ENCODE data around the gene FGFR3. TPM values are rescaled to one million over a fixed set of nuclear protein-coding genes. Genes with fewer than 3 reads are reported as not detected.
"Not testable (repeated sequence)": the region's sequence is repeated elsewhere in the genome, so short reads cannot be mapped to it uniquely, and the experiment has no call there.

The FGFR3 gene
- total RNA-seq, 4 donors from 2014 or later, result 0.78 to 5.1 (median 1.6) TPM

GRCh38 chr4:1831331-1831730, 38.2 kb downstream of the FGFR3 start:
- WGBS, 2 donors, result 97 to 98% methylated on average over 5 to 7 of the region's 8 CpGs
- DNase-seq, result no peak
- peaks cover 26 to 31% of the 10 kb centered on the region in 2 donors for H3K4me1 ChIP-seq
- H3K27ac ChIP-seq, result no peak overlapping the region
- intact Hi-C loops (cut with DNase I), result no loop called here
- no peaks in the 10 kb centered on the region for H3K27me3 ChIP-seq
- H3K36me3 ChIP-seq, result peaks cover 20% of the 10 kb centered on the region in 2 donors
- TF ChIP-seq POLR2A (IDR thresholded peaks at IDR 0.05), result no peak
- no peak for TF ChIP-seq CTCF (IDR thresholded peaks at IDR 0.05)
- no peaks in the 10 kb centered on the region for H3K9me3 ChIP-seq
- no peak overlapping the region for H3K4me3 ChIP-seq (replicated peaks in 1 of 3)

- Histone ChIP-seq H3K27me3 (no peaks in the 10 kb centered on the region), H3K4me1 (peaks cover 26 to 31% of the 10 kb centered on the region in 2 donors), H3K27ac (no peak overlapping the region), H3K4me3 (replicated peaks in 1 of 3) (no peak overlapping the region), H3K9me3 (no peaks in the 10 kb centered on the region), H3K36me3 (peaks cover 21% of the 10 kb centered on the region in 2 donors)
- TF ChIP-seq POLR2A (IDR thresholded peaks at IDR 0.05) (no peak), CTCF (IDR thresholded peaks at IDR 0.05) (no peak)
- 87 to 91% methylated on average over 18 of the region's 18 CpGs for WGBS, 2 donors
- DNase-seq, result no peak
- intact Hi-C loops (cut with DNase I), result no loop called here
These were observed 39.6 kb downstream of the FGFR3 start for GRCh38 chr4:1832690-1833089.

- Histone ChIP-seq H3K4me3 (replicated peaks in 1 of 3) (no peak overlapping the region), H3K27me3 (no peaks in the 10 kb centered on the region), H3K4me1 (peaks cover 26 to 31% of the 10 kb centered on the region in 2 donors), H3K27ac (peak overlapping the region in 2 of 3 donors; percentile 27 to 82), H3K9me3 (no peaks in the 10 kb centered on the region), H3K36me3 (peaks cover 28 to 29% of the 10 kb centered on the region in 2 donors)
- 82 to 91% methylated on average over 12 of the region's 14 CpGs for WGBS, 2 donors
- intact Hi-C loops (cut with DNase I), result no loop called here
- DNase-seq, result no peak
- TF ChIP-seq POLR2A (IDR thresholded peaks at IDR 0.05), result no peak
- no peak for TF ChIP-seq CTCF (IDR thresholded peaks at IDR 0.05)
These were observed 40.4 kb downstream of the FGFR3 start for GRCh38 chr4:1833307-1834046.

- no peaks in the 10 kb centered on the region for H3K27me3 ChIP-seq
- WGBS, 2 donors, result 55 to 68% methylated on average over 18 to 19 of the region's 21 CpGs
- DNase-seq, result peak; percentile 71 to 73
- H3K27ac ChIP-seq, result peak overlapping the region; percentile 9 to 82 (median 68)
- TF ChIP-seq CTCF (IDR thresholded peaks at IDR 0.05), result no peak
- no peak for TF ChIP-seq POLR2A (IDR thresholded peaks at IDR 0.05)
- peaks cover 32 to 36% of the 10 kb centered on the region in 2 donors for H3K36me3 ChIP-seq
- H3K4me3 ChIP-seq (replicated peaks in 1 of 3), result no peak overlapping the region
- peaks cover 26 to 31% of the 10 kb centered on the region in 2 donors for H3K4me1 ChIP-seq
- no peaks in the 10 kb centered on the region for H3K9me3 ChIP-seq
- intact Hi-C loops (cut with DNase I), result no loop called here
These were observed 41.1 kb downstream of the FGFR3 start for GRCh38 chr4:1834047-1834775.

GRCh38 chr4:1835836-1836235, 42.7 kb downstream of the FGFR3 start:
- H3K4me3 ChIP-seq (replicated peaks in 1 of 3); H3K27me3 ChIP-seq; intact Hi-C loops (cut with DNase I); H3K9me3 ChIP-seq: not testable (repeated sequence)
- Histone ChIP-seq H3K4me1 (peaks cover 20 to 31% of the 10 kb centered on the region in 2 donors), H3K36me3 (peaks cover 31 to 48% of the 10 kb centered on the region in 2 donors), H3K27ac (peak overlapping the region; percentile 9 to 82 (median 68))
- 52 to 65% methylated on average over 8 of the region's 8 CpGs for WGBS, 2 donors
- DNase-seq, result peak; percentile 80 to 81

Measured in thyroid gland (tissue), 4 donors.